ENCODE results near the gene TNRC6C. TPM values are rescaled to one million over a fixed set of nuclear protein-coding genes. Genes with fewer than 3 reads are reported as not detected.
"Not testable (repeated sequence)": the region's sequence is repeated elsewhere in the genome, so short reads cannot be mapped to it uniquely, and the experiment has no call there.

Gene TNRC6C
- total RNA-seq, 1 experiment from 2014 or later = 16.4 TPM

- H3K4me3 Mint-ChIP-seq (ENCODE audit: unreplicated experiment) = no peak overlapping the region
- H3K27ac Mint-ChIP-seq (ENCODE audit: low read depth, unreplicated experiment) = no peak overlapping the region
- H3K36me3 Mint-ChIP-seq (ENCODE audit: insufficient read depth, unreplicated experiment) = no peaks in the 10 kb centered on the region
- intact Hi-C loops (cut with micrococcal nuclease) = no loop called here
- no peaks in the 10 kb centered on the region for H3K9me3 Mint-ChIP-seq (ENCODE audit: unreplicated experiment)
- no peak for TF ChIP-seq CTCF (IDR thresholded peaks at IDR 0.05; ENCODE audit: unreplicated experiment)
- no TSS peak for BruUV-seq (replicated peaks)
- ChIA-PET CTCF (no interaction called here), POLR2A (no interaction called here)
- peaks cover 92% of the 10 kb centered on the region for H3K27me3 Mint-ChIP-seq (ENCODE audit: insufficient read depth, unreplicated experiment)
- DNase-seq (ENCODE audit: unreplicated experiment) = no peak
- no peaks in the 10 kb centered on the region for H3K4me1 Mint-ChIP-seq (ENCODE audit: insufficient read depth, unreplicated experiment)
Measured at GRCh38 chr17:77933777-77934398, 24.6 kb upstream of the TNRC6C start.

GRCh38 chr17:77935121-77935571, 23.4 kb upstream of the TNRC6C start:
- peaks cover 92% of the 10 kb centered on the region for H3K27me3 Mint-ChIP-seq (ENCODE audit: insufficient read depth, unreplicated experiment)

GRCh38 chr17:77935744-77936143, 22.8 kb upstream of the TNRC6C start:
- H3K4me1 Mint-ChIP-seq (ENCODE audit: insufficient read depth, unreplicated experiment); H3K27ac Mint-ChIP-seq (ENCODE audit: low read depth, unreplicated experiment); H3K9me3 Mint-ChIP-seq (ENCODE audit: unreplicated experiment); POLR2A ChIA-PET; H3K4me3 Mint-ChIP-seq (ENCODE audit: unreplicated experiment); DNase-seq (ENCODE audit: unreplicated experiment); H3K36me3 Mint-ChIP-seq (ENCODE audit: insufficient read depth, unreplicated experiment); BruUV-seq (replicated peaks); CTCF ChIA-PET; intact Hi-C loops (cut with micrococcal nuclease): not testable (repeated sequence)
- peaks cover 92% of the 10 kb centered on the region for H3K27me3 Mint-ChIP-seq (ENCODE audit: insufficient read depth, unreplicated experiment)

More at GRCh38 chr17:77935121-77935571, 23.4 kb upstream of the TNRC6C start:
- no peaks in the 10 kb centered on the region for H3K36me3 Mint-ChIP-seq (ENCODE audit: insufficient read depth, unreplicated experiment)
- no peak for TF ChIP-seq CTCF (IDR thresholded peaks at IDR 0.05; ENCODE audit: unreplicated experiment)
- H3K27ac Mint-ChIP-seq (ENCODE audit: low read depth, unreplicated experiment) = no peak overlapping the region
- no peaks in the 10 kb centered on the region for H3K4me1 Mint-ChIP-seq (ENCODE audit: insufficient read depth, unreplicated experiment)
- H3K4me3 Mint-ChIP-seq (ENCODE audit: unreplicated experiment) = no peak overlapping the region
- intact Hi-C loops (cut with micrococcal nuclease) = no loop called here
- ChIA-PET CTCF (no interaction called here), POLR2A (interaction anchor here (0.6 to 0.8 kb wide), 2 partner anchors 9 to 367 kb away, joined by 3 read pairs; no protein-coding TSS in a partner anchor)
- no peak for DNase-seq (ENCODE audit: unreplicated experiment)
- BruUV-seq (replicated peaks) = no TSS peak
- no peaks in the 10 kb centered on the region for H3K9me3 Mint-ChIP-seq (ENCODE audit: unreplicated experiment)

- no TSS peak for BruUV-seq (replicated peaks)
- Mint-ChIP-seq H3K27ac (ENCODE audit: low read depth, unreplicated experiment) (no peak overlapping the region), H3K36me3 (ENCODE audit: insufficient read depth, unreplicated experiment) (no peaks in the 10 kb centered on the region), H3K4me3 (ENCODE audit: unreplicated experiment) (no peak overlapping the region), H3K27me3 (ENCODE audit: insufficient read depth, unreplicated experiment) (peaks cover 93% of the 10 kb centered on the region), H3K9me3 (ENCODE audit: unreplicated experiment) (no peaks in the 10 kb centered on the region), H3K4me1 (ENCODE audit: insufficient read depth, unreplicated experiment) (no peaks in the 10 kb centered on the region)
- ChIA-PET CTCF (interaction anchor here (0.7 to 0.9 kb wide), 2 partner anchors 77 to 273 kb away, joined by 3 to 5 read pairs; no protein-coding TSS in a partner anchor), POLR2A (no interaction called here)
- intact Hi-C loops (cut with micrococcal nuclease) = no loop called here
- no peak for DNase-seq (ENCODE audit: unreplicated experiment)
- TF ChIP-seq CTCF (IDR thresholded peaks at IDR 0.05; ENCODE audit: unreplicated experiment) = no peak
Measured at GRCh38 chr17:77936881-77937280, 21.6 kb upstream of the TNRC6C start.
